Caco-2 (cell line): ENCODE measurements around the gene SRL. TPM values are rescaled to one million over a fixed set of nuclear protein-coding genes. Genes with fewer than 3 reads are reported as not detected.
A peak's percentile ranks its signal among the peaks of the same experiment; 100 is the strongest.

ENCODE experiments used
- BruUV-seq: library from RNA; stranded (reverse); fragments of 400-500 nt; replicated peaks from 2 replicates; lab custom pipeline; 2021; lab: Mats Ljungman, UMichigan
- CTCF ChIA-PET: fragments of 300-600 bp; sonication (Branson Sonifier 250); formaldehyde crosslinking; loops from one replicate; lab custom pipeline; 2022; ENCODE audit warnings: antibody characterized with exemption; lab: Charles Lee
- POLR2A ChIA-PET: fragments of 300-600 bp; sonication (Branson Sonifier 250); formaldehyde crosslinking; loops from one replicate; lab custom pipeline; 2022; ENCODE audit warnings: antibody characterized with exemption; lab: Charles Lee
- DNase-seq, 2 experiments: peaks; one replicate each; pipeline versions ENCODE4 v3.0.0 to v3.0.0-alpha.2; 2020 to 2022
- H3K27me3 ChIP-seq: replicated peaks from 2 replicates; pipeline ENCODE4 v1.6.0; 2011; ENCODE audit warnings: low read length; ENCODE audit not compliant: control insufficient read depth, insufficient read depth
- H3K36me3 ChIP-seq: 2 replicates; pipeline ENCODE4 v1.5.1; 2011; ENCODE audit warnings: low read length; ENCODE audit not compliant: control insufficient read depth, insufficient read depth
- H3K4me1 ChIP-seq: fragments of 250-450 bp; sonication (Bioruptor Pico); 2 replicates; pipeline ENCODE4 v1.5.1; 2020; ENCODE audit warnings: mild to moderate bottlenecking
- H3K4me3 ChIP-seq: 2 replicates; pipeline ENCODE4 v1.5.1; 2011; ENCODE audit warnings: low read depth, mild to moderate bottlenecking, control low read depth, low read length
- H3K9me3 ChIP-seq: fragments of 250-450 bp; sonication (Bioruptor Pico); 2 replicates; pipeline ENCODE4 v1.5.1; 2020; ENCODE audit warnings: mild to moderate bottlenecking, moderate library complexity
- H3K27ac Mint-ChIP-seq: one replicate; pipeline ENCODE4 v1.8.0; 2022; ENCODE audit warnings: mixed read lengths; ENCODE audit not compliant: unreplicated experiment
- H3K27me3 Mint-ChIP-seq: one replicate; pipeline ENCODE4 v1.8.0; 2022; ENCODE audit warnings: mixed read lengths; ENCODE audit not compliant: insufficient read depth, unreplicated experiment
- H3K36me3 Mint-ChIP-seq: one replicate; pipeline ENCODE4 v1.8.0; 2022; ENCODE audit warnings: mild to moderate bottlenecking, mixed read lengths; ENCODE audit not compliant: insufficient read depth, unreplicated experiment
- H3K4me1 Mint-ChIP-seq: one replicate; pipeline ENCODE4 v1.8.0; 2022; ENCODE audit warnings: low read depth, mixed read lengths; ENCODE audit not compliant: unreplicated experiment
- H3K4me3 Mint-ChIP-seq: one replicate; pipeline ENCODE4 v1.8.0; 2022; ENCODE audit warnings: mild to moderate bottlenecking, moderate library complexity, mixed read lengths; ENCODE audit not compliant: unreplicated experiment
- H3K9me3 Mint-ChIP-seq: one replicate; pipeline ENCODE4 v1.8.0; 2022; ENCODE audit warnings: mixed read lengths; ENCODE audit not compliant: unreplicated experiment
- intact Hi-C: fragments of 100-400 bp; cut with micrococcal nuclease; formaldehyde crosslinking; loops from one replicate; pipeline ENCODE4 v1.10.0; 2022; ENCODE audit not compliant: unreplicated experiment
- total RNA-seq: library from RNA; stranded (reverse); gene quantifications from 2 replicates; pipeline ENCODE4 v1.2.3, GENCODE V29; 2022
- TF ChIP-seq, protein P1 (sequence below), 2 experiments: fragments of 200-600 bp in 1 of 2; IDR thresholded peaks; 1 replicate in 1 of 2; 2 replicates in 1 of 2; pipeline versions ENCODE4 v1.5.1 to v1.8.0; 2011 to 2022; ENCODE audit warnings: antibody characterized with exemption in 1 of 2, control low read depth in 1 of 2, inconsistent platforms in 1 of 2, low read depth in 1 of 2, low read length in 1 of 2, mild to moderate bottlenecking in 1 of 2, moderate library complexity in 1 of 2; ENCODE audit not compliant: insufficient read depth in 1 of 2, severe bottlenecking in 1 of 2, unreplicated experiment in 1 of 2

SRL gene
- total RNA-seq, 1 experiment from 2014 or later, result not detected

GRCh38 chr16:4273858-4274311 lies 32.0 kb upstream of the SRL start:
- Mint-ChIP-seq H3K36me3 (peaks cover 32% of the 10 kb centered on the region), H3K4me1 (no peaks in the 10 kb centered on the region), H3K4me3 (peak overlapping the region; percentile 88), H3K9me3 (no peaks in the 10 kb centered on the region), H3K27me3 (no peaks in the 10 kb centered on the region), H3K27ac (peak overlapping the region; percentile 77)
- Histone ChIP-seq H3K36me3 (no peaks in the 10 kb centered on the region), H3K4me3 (peak overlapping the region; percentile 72), H3K4me1 (peaks cover 6% of the 10 kb centered on the region), H3K9me3 (no peaks in the 10 kb centered on the region), H3K27me3 (no peaks in the 10 kb centered on the region)
- ChIA-PET CTCF (interaction anchor here (0.9 to 2.7 kb wide), 10 partner anchors 16 to 73 kb away, joined by 3 to 26 read pairs (median 4); partner anchors contain the start of gene GLIS2), POLR2A (interaction anchor here (1.0 to 4.0 kb wide), 5 partner anchors 16 to 90 kb away, joined by 4 to 51 read pairs (median 4); no protein-coding TSS in a partner anchor)
- DNase-seq, result peak; percentile 68 to 78
- TSS peak; percentile 19 for BruUV-seq
- TF ChIP-seq, protein P1, sequence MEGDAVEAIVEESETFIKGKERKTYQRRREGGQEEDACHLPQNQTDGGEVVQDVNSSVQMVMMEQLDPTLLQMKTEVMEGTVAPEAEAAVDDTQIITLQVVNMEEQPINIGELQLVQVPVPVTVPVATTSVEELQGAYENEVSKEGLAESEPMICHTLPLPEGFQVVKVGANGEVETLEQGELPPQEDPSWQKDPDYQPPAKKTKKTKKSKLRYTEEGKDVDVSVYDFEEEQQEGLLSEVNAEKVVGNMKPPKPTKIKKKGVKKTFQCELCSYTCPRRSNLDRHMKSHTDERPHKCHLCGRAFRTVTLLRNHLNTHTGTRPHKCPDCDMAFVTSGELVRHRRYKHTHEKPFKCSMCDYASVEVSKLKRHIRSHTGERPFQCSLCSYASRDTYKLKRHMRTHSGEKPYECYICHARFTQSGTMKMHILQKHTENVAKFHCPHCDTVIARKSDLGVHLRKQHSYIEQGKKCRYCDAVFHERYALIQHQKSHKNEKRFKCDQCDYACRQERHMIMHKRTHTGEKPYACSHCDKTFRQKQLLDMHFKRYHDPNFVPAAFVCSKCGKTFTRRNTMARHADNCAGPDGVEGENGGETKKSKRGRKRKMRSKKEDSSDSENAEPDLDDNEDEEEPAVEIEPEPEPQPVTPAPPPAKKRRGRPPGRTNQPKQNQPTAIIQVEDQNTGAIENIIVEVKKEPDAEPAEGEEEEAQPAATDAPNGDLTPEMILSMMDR (IDR thresholded peaks at IDR 0.05; ENCODE audit: insufficient read depth in 1 of 2, low read depth in 1 of 2, low read length in 1 of 2, severe bottlenecking in 1 of 2, unreplicated experiment in 1 of 2), result peak; percentile 32 to 64
- intact Hi-C loops, result loop anchor here (1.0 to 5.0 kb wide), 4 partner anchors 33 to 128 kb away; no protein-coding TSS in a partner anchor

GRCh38 chr16:4272114-4272956 lies 30.5 kb upstream of the SRL start:
- BruUV-seq, result no TSS peak
- ChIA-PET CTCF (interaction anchor here (0.6 to 2.7 kb wide), 6 partner anchors 19 to 397 kb away, joined by 3 to 26 read pairs (median 4); no protein-coding TSS in a partner anchor), POLR2A (interaction anchor here (0.6 to 4.0 kb wide), 13 partner anchors 19 to 617 kb away, joined by 3 to 51 read pairs (median 6); partner anchors contain the start of gene GLIS2)
- no peaks in the 10 kb centered on the region for H3K27me3 Mint-ChIP-seq
- peaks cover 6% of the 10 kb centered on the region for H3K4me1 ChIP-seq
- H3K36me3 ChIP-seq, result no peaks in the 10 kb centered on the region
- no peaks in the 10 kb centered on the region for H3K4me1 Mint-ChIP-seq
- peak overlapping the region; percentile 72 for H3K4me3 ChIP-seq
- peak in 1 of 2 experiments; percentile 62 for DNase-seq
- no peaks in the 10 kb centered on the region for H3K9me3 ChIP-seq
- H3K36me3 Mint-ChIP-seq, result peaks cover 32% of the 10 kb centered on the region
- intact Hi-C loops, result loop anchor here (2.0 to 5.0 kb wide), 3 partner anchors 34 to 130 kb away; no protein-coding TSS in a partner anchor
- no peaks in the 10 kb centered on the region for H3K27me3 ChIP-seq
- peak overlapping the region; percentile 90 for H3K27ac Mint-ChIP-seq
- TF ChIP-seq, protein P1 (IDR thresholded peaks at IDR 0.05; ENCODE audit: insufficient read depth in 1 of 2, low read depth in 1 of 2, low read length in 1 of 2, severe bottlenecking in 1 of 2, unreplicated experiment in 1 of 2), result no peak
- H3K4me3 Mint-ChIP-seq, result peak overlapping the region; percentile 88
- no peaks in the 10 kb centered on the region for H3K9me3 Mint-ChIP-seq
